ENCODE results near the gene GYPB.
"Not testable (repeated sequence)": the region's sequence is repeated elsewhere in the genome, so short reads cannot be mapped to it uniquely, and the experiment has no call there.

Gene GYPB

DNA sequence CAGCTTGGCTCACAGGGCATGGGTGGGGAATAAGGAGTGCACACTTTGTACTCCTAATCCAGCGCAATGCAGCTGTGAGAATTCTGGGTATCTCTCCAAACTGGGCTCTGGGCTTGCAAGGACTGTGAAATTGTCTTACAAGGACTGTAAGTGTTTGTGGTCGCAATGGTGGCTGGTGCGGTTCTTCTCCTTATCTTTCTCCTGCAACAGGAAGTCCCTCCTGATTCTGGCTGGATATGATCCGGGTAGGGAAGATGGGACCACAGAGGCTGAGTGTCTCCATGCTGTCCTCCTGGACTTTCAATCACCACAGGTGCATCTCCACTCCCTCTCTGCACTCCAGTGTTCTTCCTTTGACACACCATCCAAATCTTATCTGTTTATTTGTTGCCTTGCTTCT, 58.1 kb downstream of the GYPB start:
- POLR2A ChIA-PET, result no interaction called here
- Histone ChIP-seq H3K9me3 (ENCODE audit: control insufficient read depth, insufficient read depth, low read depth, low read length) (no peaks in the 10 kb centered on the region), H3K36me3 (ENCODE audit: control insufficient read depth in 2 of 2, insufficient read depth in 1 of 2, low read length in 2 of 2) (no peaks in the 10 kb centered on the region), H3K27ac (ENCODE audit: extremely low read depth, low read depth, low read length) (no peak overlapping the region), H3K4me1 (ENCODE audit: control insufficient read depth, insufficient read depth, low read length) (no peaks in the 10 kb centered on the region), H3K4me3 (ENCODE audit: low read depth, low read length) (no peak overlapping the region)
- TF ChIP-seq, protein P1, sequence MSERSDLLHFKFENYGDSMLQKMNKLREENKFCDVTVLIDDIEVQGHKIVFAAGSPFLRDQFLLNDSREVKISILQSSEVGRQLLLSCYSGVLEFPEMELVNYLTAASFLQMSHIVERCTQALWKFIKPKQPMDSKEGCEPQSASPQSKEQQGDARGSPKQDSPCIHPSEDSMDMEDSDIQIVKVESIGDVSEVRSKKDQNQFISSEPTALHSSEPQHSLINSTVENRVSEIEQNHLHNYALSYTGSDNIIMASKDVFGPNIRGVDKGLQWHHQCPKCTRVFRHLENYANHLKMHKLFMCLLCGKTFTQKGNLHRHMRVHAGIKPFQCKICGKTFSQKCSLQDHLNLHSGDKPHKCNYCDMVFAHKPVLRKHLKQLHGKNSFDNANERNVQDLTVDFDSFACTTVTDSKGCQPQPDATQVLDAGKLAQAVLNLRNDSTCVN (tag by site-specific recombination; optimal IDR thresholded peaks at IDR 0.05), result no peak
- TF ChIP-seq ZNF266 (tag by site-specific recombination; IDR thresholded peaks at IDR 0.05; ENCODE audit: low read depth), result no peak
- TF ChIP-seq ZNF292 (tag by site-specific recombination; IDR thresholded peaks at IDR 0.05; ENCODE audit: borderline replicate concordance, low read depth), result no peak
- TF ChIP-seq ZNF169 (tag by site-specific recombination; IDR thresholded peaks at IDR 0.05), result no peak
- TF ChIP-seq GLIS1 (tag by site-specific recombination; IDR thresholded peaks at IDR 0.05), result no peak
- no peak for TF ChIP-seq ZNF175 (tag by site-specific recombination; IDR thresholded peaks at IDR 0.05)
- TF ChIP-seq, protein P2, sequence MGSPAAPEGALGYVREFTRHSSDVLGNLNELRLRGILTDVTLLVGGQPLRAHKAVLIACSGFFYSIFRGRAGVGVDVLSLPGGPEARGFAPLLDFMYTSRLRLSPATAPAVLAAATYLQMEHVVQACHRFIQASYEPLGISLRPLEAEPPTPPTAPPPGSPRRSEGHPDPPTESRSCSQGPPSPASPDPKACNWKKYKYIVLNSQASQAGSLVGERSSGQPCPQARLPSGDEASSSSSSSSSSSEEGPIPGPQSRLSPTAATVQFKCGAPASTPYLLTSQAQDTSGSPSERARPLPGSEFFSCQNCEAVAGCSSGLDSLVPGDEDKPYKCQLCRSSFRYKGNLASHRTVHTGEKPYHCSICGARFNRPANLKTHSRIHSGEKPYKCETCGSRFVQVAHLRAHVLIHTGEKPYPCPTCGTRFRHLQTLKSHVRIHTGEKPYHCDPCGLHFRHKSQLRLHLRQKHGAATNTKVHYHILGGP (tag by site-specific recombination; IDR thresholded peaks at IDR 0.05), result no peak
- TF ChIP-seq ZNF658 (tag by site-specific recombination; IDR thresholded peaks at IDR 0.05), result no peak
- no peak for TF ChIP-seq ZNF184 (tag by site-specific recombination; IDR thresholded peaks at IDR 0.05)
- no peak for TF ChIP-seq ZBTB21 (tag by site-specific recombination; IDR thresholded peaks at IDR 0.05)
- no peak for TF ChIP-seq EGR2 (tag by site-specific recombination; IDR thresholded peaks at IDR 0.05; ENCODE audit: low read depth)
- TF ChIP-seq, protein P3, sequence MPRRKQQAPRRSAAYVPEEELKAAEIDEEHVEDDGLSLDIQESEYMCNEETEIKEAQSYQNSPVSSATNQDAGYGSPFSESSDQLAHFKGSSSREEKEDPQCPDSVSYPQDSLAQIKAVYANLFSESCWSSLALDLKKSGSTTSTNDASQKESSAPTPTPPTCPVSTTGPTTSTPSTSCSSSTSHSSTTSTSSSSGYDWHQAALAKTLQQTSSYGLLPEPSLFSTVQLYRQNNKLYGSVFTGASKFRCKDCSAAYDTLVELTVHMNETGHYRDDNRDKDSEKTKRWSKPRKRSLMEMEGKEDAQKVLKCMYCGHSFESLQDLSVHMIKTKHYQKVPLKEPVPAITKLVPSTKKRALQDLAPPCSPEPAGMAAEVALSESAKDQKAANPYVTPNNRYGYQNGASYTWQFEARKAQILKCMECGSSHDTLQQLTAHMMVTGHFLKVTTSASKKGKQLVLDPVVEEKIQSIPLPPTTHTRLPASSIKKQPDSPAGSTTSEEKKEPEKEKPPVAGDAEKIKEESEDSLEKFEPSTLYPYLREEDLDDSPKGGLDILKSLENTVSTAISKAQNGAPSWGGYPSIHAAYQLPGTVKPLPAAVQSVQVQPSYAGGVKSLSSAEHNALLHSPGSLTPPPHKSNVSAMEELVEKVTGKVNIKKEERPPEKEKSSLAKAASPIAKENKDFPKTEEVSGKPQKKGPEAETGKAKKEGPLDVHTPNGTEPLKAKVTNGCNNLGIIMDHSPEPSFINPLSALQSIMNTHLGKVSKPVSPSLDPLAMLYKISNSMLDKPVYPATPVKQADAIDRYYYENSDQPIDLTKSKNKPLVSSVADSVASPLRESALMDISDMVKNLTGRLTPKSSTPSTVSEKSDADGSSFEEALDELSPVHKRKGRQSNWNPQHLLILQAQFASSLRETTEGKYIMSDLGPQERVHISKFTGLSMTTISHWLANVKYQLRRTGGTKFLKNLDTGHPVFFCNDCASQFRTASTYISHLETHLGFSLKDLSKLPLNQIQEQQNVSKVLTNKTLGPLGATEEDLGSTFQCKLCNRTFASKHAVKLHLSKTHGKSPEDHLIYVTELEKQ (tag by site-specific recombination; IDR thresholded peaks at IDR 0.05; ENCODE audit: borderline replicate concordance), result no peak
- TF ChIP-seq, protein P4, sequence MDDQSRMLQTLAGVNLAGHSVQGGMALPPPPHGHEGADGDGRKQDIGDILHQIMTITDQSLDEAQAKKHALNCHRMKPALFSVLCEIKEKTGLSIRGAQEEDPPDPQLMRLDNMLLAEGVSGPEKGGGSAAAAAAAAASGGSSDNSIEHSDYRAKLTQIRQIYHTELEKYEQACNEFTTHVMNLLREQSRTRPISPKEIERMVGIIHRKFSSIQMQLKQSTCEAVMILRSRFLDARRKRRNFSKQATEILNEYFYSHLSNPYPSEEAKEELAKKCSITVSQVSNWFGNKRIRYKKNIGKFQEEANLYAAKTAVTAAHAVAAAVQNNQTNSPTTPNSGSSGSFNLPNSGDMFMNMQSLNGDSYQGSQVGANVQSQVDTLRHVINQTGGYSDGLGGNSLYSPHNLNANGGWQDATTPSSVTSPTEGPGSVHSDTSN (CRISPR knock-in tag; IDR thresholded peaks at IDR 0.05), result no peak
- CTCF ChIA-PET, result no interaction called here

DNA sequence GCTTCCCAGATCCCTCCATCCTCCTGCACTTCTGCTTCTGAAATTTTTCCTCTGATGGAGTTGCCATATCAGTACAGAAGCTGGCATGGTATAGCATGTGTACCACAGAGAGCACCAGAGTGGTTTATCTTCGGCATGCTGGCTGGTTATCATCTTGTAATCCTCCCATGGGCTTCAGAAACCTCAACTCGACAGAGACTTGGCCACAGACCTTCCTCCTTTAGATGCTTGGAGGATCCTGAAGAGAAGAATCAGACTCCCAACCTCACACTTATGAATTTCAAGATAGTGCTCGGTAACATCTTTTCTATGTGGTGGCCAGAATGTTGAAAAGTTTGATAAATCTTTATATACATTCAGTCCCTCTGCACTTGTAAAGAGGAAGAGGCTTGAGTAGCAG, 63.9 kb downstream of the GYPB start:
- POLR2A ChIA-PET; H3K4me1 ChIP-seq (ENCODE audit: control insufficient read depth, insufficient read depth, low read length); H3K36me3 ChIP-seq (ENCODE audit: control insufficient read depth in 2 of 2, insufficient read depth in 1 of 2, low read length in 2 of 2); H3K27ac ChIP-seq (ENCODE audit: extremely low read depth, low read depth, low read length); CTCF ChIA-PET; H3K4me3 ChIP-seq (ENCODE audit: low read depth, low read length); H3K9me3 ChIP-seq (ENCODE audit: control insufficient read depth, insufficient read depth, low read depth, low read length): not testable (repeated sequence)

DNA sequence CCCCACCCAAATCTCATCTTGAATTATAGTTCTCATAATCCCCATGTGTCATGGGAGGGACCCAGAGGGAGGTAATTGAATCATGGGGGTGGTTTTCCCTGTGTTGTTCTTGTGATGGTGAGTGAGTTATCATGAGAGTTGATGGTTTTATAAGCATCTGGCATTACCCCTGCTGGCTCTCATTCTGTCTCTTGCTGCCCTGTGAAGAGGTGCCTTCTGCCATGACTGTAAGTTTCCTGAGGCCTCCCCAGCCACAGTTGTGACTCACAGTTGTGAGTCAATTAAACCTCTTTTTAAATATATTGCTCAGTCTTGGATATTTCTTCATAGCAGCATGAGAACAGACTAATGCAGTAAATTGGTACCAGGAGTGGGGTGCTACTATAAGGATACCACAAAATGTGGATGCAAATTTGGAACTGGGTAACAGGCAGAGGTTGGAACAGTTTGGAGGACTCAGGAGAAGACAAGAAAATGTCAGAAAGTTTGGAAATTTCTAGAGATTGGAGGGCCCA, 67.7 kb downstream of the GYPB start:
- H3K4me3 ChIP-seq (ENCODE audit: low read depth, low read length); H3K27ac ChIP-seq (ENCODE audit: extremely low read depth, low read depth, low read length); H3K9me3 ChIP-seq (ENCODE audit: control insufficient read depth, insufficient read depth, low read depth, low read length); POLR2A ChIA-PET; H3K4me1 ChIP-seq (ENCODE audit: control insufficient read depth, insufficient read depth, low read length); CTCF ChIA-PET; H3K36me3 ChIP-seq (ENCODE audit: control insufficient read depth in 2 of 2, insufficient read depth in 1 of 2, low read length in 2 of 2): not testable (repeated sequence)

DNA sequence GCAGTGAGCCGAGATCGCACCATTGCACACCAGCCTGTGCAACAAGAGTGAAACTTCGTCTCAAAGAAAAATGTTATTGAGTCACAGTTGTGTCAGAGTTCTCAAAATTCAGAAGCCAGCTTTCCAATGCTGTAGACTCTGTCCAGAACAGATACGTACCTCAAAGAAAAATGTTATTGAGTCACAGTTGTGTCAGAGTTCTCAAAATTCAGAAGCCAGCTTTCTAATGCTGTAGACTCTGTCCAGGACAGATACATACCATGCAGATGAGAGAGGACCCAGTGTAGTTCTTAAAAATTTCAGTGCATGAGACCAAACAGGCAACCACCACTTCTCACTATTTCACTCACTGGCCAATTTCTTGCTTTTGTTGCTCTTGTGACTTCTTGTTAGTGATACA, 68.2 kb downstream of the GYPB start:
- H3K9me3 ChIP-seq (ENCODE audit: control insufficient read depth, insufficient read depth, low read depth, low read length); H3K27ac ChIP-seq (ENCODE audit: extremely low read depth, low read depth, low read length); H3K4me1 ChIP-seq (ENCODE audit: control insufficient read depth, insufficient read depth, low read length); POLR2A ChIA-PET; CTCF ChIA-PET; H3K36me3 ChIP-seq (ENCODE audit: control insufficient read depth in 2 of 2, insufficient read depth in 1 of 2, low read length in 2 of 2); H3K4me3 ChIP-seq (ENCODE audit: low read depth, low read length): not testable (repeated sequence)

DNA sequence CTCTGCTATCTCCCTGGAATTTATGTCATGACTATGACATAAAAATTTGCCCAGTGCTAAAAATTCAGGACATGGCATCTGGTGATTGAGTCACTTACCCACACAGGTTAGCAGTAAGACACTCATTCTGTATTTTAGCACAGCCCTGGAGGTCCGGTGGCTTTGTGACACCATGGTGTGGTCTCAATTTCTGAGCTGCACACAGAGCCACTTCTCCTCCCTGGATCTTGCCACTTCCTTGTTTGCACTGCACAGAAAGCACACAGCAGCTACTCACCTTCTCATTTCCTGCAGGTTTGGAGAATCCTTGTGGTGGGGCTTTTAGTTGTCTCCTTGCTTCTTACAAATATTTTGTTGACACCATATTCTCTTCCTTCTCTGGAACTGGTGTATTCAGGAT, 69.0 kb downstream of the GYPB start:
- H3K4me1 ChIP-seq (ENCODE audit: control insufficient read depth, insufficient read depth, low read length); H3K9me3 ChIP-seq (ENCODE audit: control insufficient read depth, insufficient read depth, low read depth, low read length); POLR2A ChIA-PET; H3K4me3 ChIP-seq (ENCODE audit: low read depth, low read length); H3K36me3 ChIP-seq (ENCODE audit: control insufficient read depth in 2 of 2, insufficient read depth in 1 of 2, low read length in 2 of 2); H3K27ac ChIP-seq (ENCODE audit: extremely low read depth, low read depth, low read length); CTCF ChIA-PET: not testable (repeated sequence)

DNA sequence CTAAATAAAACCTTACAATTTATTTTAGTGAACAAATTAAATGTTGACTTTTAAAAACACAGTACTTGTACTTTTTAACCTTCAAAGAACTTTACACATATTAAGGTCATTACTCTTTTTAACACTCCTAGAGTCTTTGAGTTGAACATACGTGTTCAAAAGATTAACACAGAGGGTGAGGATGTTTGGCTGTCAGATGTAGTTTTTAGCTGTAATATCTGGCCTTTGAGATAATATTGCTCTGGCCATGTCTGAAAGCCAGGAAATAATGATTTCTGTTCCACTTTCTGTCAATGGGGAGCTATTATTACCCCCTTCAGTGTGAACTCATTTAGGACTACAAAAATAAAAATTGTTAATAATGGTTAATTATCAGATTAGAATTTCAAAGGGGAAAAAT, 71.7 kb downstream of the GYPB start:
- H3K4me3 ChIP-seq (ENCODE audit: low read depth, low read length); H3K9me3 ChIP-seq (ENCODE audit: control insufficient read depth, insufficient read depth, low read depth, low read length); H3K36me3 ChIP-seq (ENCODE audit: control insufficient read depth in 2 of 2, insufficient read depth in 1 of 2, low read length in 2 of 2); H3K4me1 ChIP-seq (ENCODE audit: control insufficient read depth, insufficient read depth, low read length); CTCF ChIA-PET; H3K27ac ChIP-seq (ENCODE audit: extremely low read depth, low read depth, low read length); POLR2A ChIA-PET: not testable (repeated sequence)
